ENCODE measurements around the gene C2orf81. TPM values are rescaled to one million over a fixed set of nuclear protein-coding genes. Genes with fewer than 3 reads are reported as not detected.

C2orf81 gene
- total and polyA plus RNA-seq, 4 donors: 0.08 to 0.44 (median 0.29) TPM

- 90% methylated on average over 14 of the region's 14 CpGs for WGBS
- H3K4me1 ChIP-seq (ENCODE audit: control insufficient read depth in 4 of 4, insufficient read depth in 4 of 4, low read length in 3 of 4): peaks cover 7 to 37% (median 32%) of the 10 kb centered on the region in 4 donors
- no peaks in the 10 kb centered on the region for H3K9me3 ChIP-seq (ENCODE audit: control insufficient read depth in 4 of 4, low read length in 3 of 4)
- no peak overlapping the region for H3K27ac ChIP-seq (ENCODE audit: low read depth in 1 of 2, low read length in 2 of 2)
- no peaks in the 10 kb centered on the region for H3K27me3 ChIP-seq (ENCODE audit: control insufficient read depth in 4 of 4, insufficient read depth in 4 of 4, low read length in 3 of 4)
- DNase-seq (ENCODE audit: low spot score): no peak
- no peak overlapping the region for H3K9ac ChIP-seq (ENCODE audit: low read depth in 1 of 2, low read length in 2 of 2)
- no peak overlapping the region for H3K4me3 ChIP-seq (ENCODE audit: low read depth in 1 of 3, low read length in 3 of 3)
- TF ChIP-seq RAD21 (IDR thresholded peaks at IDR 0.05): no peak
- TF ChIP-seq NR2F2 (IDR thresholded peaks at IDR 0.05): no peak
- TF ChIP-seq REST (IDR thresholded peaks at IDR 0.05): no peak
- TF ChIP-seq HNF4G (IDR thresholded peaks at IDR 0.05): no peak
- no peak for TF ChIP-seq MAX (IDR thresholded peaks at IDR 0.05)
- TF ChIP-seq FOXA2 (IDR thresholded peaks at IDR 0.05): no peak
- TF ChIP-seq GABPA (IDR thresholded peaks at IDR 0.05 in 1 of 2, conservative IDR thresholded peaks at IDR 0.05 in 1 of 2): no peak
- no peak for TF ChIP-seq ATF3 (IDR thresholded peaks at IDR 0.05)
- no peak for TF ChIP-seq YY1 (IDR thresholded peaks at IDR 0.05)
- TF ChIP-seq RXRA (IDR thresholded peaks at IDR 0.05): no peak
- no peak for TF ChIP-seq HNF4A (conservative IDR thresholded peaks at IDR 0.05)
- TF ChIP-seq EGR1 (IDR thresholded peaks at IDR 0.05; ENCODE audit: low read depth in 2 of 2): no peak
- TF ChIP-seq JUND (IDR thresholded peaks at IDR 0.05): no peak
- TF ChIP-seq CTCF (IDR thresholded peaks at IDR 0.05; ENCODE audit: low read depth, low read length, missing input control): no peak
- TF ChIP-seq ZBTB33 (IDR thresholded peaks at IDR 0.05): no peak
- TF ChIP-seq TAF1 (conservative IDR thresholded peaks at IDR 0.05): no peak
- TF ChIP-seq FOXA1 (IDR thresholded peaks at IDR 0.05): no peak
- no peak for TF ChIP-seq SP1 (IDR thresholded peaks at IDR 0.05)
- H3K36me3 ChIP-seq (ENCODE audit: control insufficient read depth in 4 of 4, insufficient read depth in 3 of 4, low read depth in 1 of 4, low read length in 3 of 4): peaks cover 10 to 41% (median 28%) of the 10 kb centered on the region in 4 donors
Observed at GRCh38 chr2:74426181-74426758, 4.9 kb upstream of the C2orf81 start.

Measured in liver (tissue), 9 donors.